Heart left ventricle (tissue), 16 donors: Measurements from ENCODE around the gene SORL1. TPM values are rescaled to one million over a fixed set of nuclear protein-coding genes. Genes with fewer than 3 reads are reported as not detected.

ENCODE experiments used
- ATAC-seq, 4 donors: fragments of 200-7000 bp; cut with Tn5 transposase; one replicate each; pipeline ENCODE4 v1.9.1; 2020 to 2022; ENCODE audit warnings: moderate library complexity in 4 of 4, mild to moderate bottlenecking in 3 of 4, moderate number of reproducible peaks in 1 of 4
- DNase-seq, 5 donors: peaks; one replicate each; pipeline ENCODE4 v3.0.0-alpha.2; 2020
- H3K27ac ChIP-seq, 12 donors: fragments of 200-600 bp; sonication (generic) in 4 of 12; one replicate each; pipeline versions ENCODE4 v1.5.0 to v1.8.0; 2016 to 2022; ENCODE audit warnings: mild to moderate bottlenecking in 2 of 12
- H3K27me3 ChIP-seq, 9 donors: fragments of 200-600 bp; sonication (generic) in 2 of 9; one replicate each; pipeline versions ENCODE4 v1.5.1 to v1.8.0; 2016 to 2022; ENCODE audit warnings: mild to moderate bottlenecking in 3 of 9
- H3K36me3 ChIP-seq, 9 donors: fragments of 200-600 bp; sonication (generic) in 2 of 9; one replicate each; pipeline versions ENCODE4 v1.5.0 to v1.8.0; 2018 to 2022; ENCODE audit warnings: mild to moderate bottlenecking in 2 of 9
- H3K4me1 ChIP-seq, 12 donors: fragments of 200-600 bp; sonication (generic) in 4 of 12; one replicate each; pipeline versions ENCODE4 v1.5.0 to v1.8.0; 2016 to 2022; ENCODE audit warnings: mild to moderate bottlenecking in 3 of 12
- H3K4me3 ChIP-seq, 12 donors: fragments of 200-600 bp; sonication (generic) in 4 of 12; one replicate each; pipeline versions ENCODE4 v1.5.0 to v1.8.0; 2017 to 2022; ENCODE audit warnings: mild to moderate bottlenecking in 9 of 12, moderate library complexity in 4 of 12
- H3K9me3 ChIP-seq, 12 donors: fragments of 200-600 bp; sonication (generic) in 4 of 12; one replicate each; pipeline versions ENCODE4 v1.5.0 to v1.8.0; 2016 to 2022; ENCODE audit warnings: mild to moderate bottlenecking in 1 of 12
- POLR2A ChIP-seq, 2 donors: fragments of 450-650 bp; IDR thresholded peaks; one replicate each; pipeline ENCODE4 v1.6.1; 2017; ENCODE audit warnings: antibody characterized with exemption in 2 of 2, mild to moderate bottlenecking in 2 of 2, moderate library complexity in 2 of 2
- WGBS, 4 donors: extraction: QIAGEN DNeasy Blood & Tissue Kit in 2 of 4; methylation state at CpG; one replicate each; pipeline versions ENCODE4 v1.1.5 to v1.1.7; 2013 to 2018; 5-methylcytosine and 5-hydroxymethylcytosine counted together
- intact Hi-C, 10 donors: fragments of 100-400 bp; cut with DNase I; formaldehyde crosslinking; loops; one replicate each; pipeline versions ENCODE4 v1.11.1 to v1.14.2; 2022
- polyA plus RNA-seq, 2 donors: library from polyadenylated mRNA; stranded (reverse); fragments of 200-250 nt; gene quantifications; one replicate each; pipeline ENCODE4 v1.2.3, GENCODE V29; 2013
- total RNA-seq, 9 donors: library from RNA; depleted of rRNA in 2 of 9; stranded (reverse); fragments of >200 nt in 2 of 9; fragmentation: NEBNext Ultra II Directional in 3 of 9; extraction: Animal tissue kit (Norgen Biotek cat#: 25700) in 3 of 9; gene quantifications; one replicate each; pipeline versions ENCODE4 v1.1.0 to v1.2.4, GENCODE V29; 2016 to 2023
- TF ChIP-seq, protein P1 (sequence below), 12 donors: fragments of 200-600 bp; sonication (generic) in 4 of 12; IDR thresholded peaks; one replicate each; pipeline versions ENCODE4 v1.5.0 to v1.8.0; 2018 to 2022; ENCODE audit warnings: antibody characterized with exemption in 12 of 12, mild to moderate bottlenecking in 5 of 12
- donor health status: ischemic (EF 13 %, LVEDD 7.1; RV severe dilation, severe dysfunction).
- donor health status: healthy with polysubstance abuse.
- donor health status: DM: no; HTN: yes; CAD: no.
- donor health status: DM: no; HTN: no; CAD: no.
- donor health status: ischemic (EF 25% LVEDD 6.9; RV normal size, moderate dysfunction).
- donor health status: ischemic (EF 25% LVEDD 5.7; RV mildly dilated, moderate dysfunction).
- donor health status: healthy.
- donor health status: DM: yes; HTN: yes; CAD: no.
- donor health status: ischemic (EF 35%, LVEDD 5.7; RV mildly dilated, moderate dysfunction).
- donor health status: nonischemic (EF 11% LVEDD 7.7; RV severe dilation, severe dysfunction).
- donor health status: DM: yes; HTN: yes; CAD: no.
- donor health status: PGD.
- donor health status: ischemic (EF 29% LVEDD 5.4; RV normal size, mild dysfunction).
- donor health status: nonischemic (EF 23%, LVEDD 6.1; RV moderate dilation, normal function).

Gene SORL1
- total and polyA plus RNA-seq, 11 donors = 0.72 to 20.5 (median 5.2) TPM

DNA sequence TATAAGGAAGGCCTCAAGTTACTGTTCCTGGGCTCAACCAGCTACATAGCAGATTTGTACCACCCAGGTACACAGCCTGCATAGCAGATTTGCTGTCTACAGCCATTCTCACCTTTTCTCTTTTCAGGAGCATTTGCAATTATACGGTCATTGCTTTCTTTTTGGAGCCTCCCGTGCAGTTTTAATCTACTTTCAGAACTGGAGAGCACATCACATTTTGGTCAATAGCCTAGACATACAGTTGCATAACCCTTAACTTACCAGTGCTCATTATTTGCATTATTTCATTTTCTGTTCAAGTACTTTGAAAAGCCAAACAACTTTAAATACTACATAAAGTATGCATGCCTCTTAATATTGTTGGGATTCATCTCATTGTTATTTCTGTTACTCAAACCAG is 151.2 kb downstream of the SORL1 start:
- ATAC-seq (no peak), DNase-seq (no peak)
- Histone ChIP-seq H3K9me3 (no peaks in the 10 kb centered on the region), H3K27me3 (no peaks in the 10 kb centered on the region), H3K4me1 (peaks cover 0 to 3% (median 0%) of the 10 kb centered on the region in 12 donors), H3K36me3 (peaks cover 0 to 67% (median 0%) of the 10 kb centered on the region in 9 donors), H3K27ac (no peak overlapping the region), H3K4me3 (no peak overlapping the region)
- WGBS, 4 donors = 81 to 87% (median 85%) methylated on average over 2 of the region's 2 CpGs
- intact Hi-C loops = no loop called here
- no peak for TF ChIP-seq POLR2A (IDR thresholded peaks at IDR 0.05)
- TF ChIP-seq, protein P1, sequence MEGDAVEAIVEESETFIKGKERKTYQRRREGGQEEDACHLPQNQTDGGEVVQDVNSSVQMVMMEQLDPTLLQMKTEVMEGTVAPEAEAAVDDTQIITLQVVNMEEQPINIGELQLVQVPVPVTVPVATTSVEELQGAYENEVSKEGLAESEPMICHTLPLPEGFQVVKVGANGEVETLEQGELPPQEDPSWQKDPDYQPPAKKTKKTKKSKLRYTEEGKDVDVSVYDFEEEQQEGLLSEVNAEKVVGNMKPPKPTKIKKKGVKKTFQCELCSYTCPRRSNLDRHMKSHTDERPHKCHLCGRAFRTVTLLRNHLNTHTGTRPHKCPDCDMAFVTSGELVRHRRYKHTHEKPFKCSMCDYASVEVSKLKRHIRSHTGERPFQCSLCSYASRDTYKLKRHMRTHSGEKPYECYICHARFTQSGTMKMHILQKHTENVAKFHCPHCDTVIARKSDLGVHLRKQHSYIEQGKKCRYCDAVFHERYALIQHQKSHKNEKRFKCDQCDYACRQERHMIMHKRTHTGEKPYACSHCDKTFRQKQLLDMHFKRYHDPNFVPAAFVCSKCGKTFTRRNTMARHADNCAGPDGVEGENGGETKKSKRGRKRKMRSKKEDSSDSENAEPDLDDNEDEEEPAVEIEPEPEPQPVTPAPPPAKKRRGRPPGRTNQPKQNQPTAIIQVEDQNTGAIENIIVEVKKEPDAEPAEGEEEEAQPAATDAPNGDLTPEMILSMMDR (IDR thresholded peaks at IDR 0.05) = no peak

DNA sequence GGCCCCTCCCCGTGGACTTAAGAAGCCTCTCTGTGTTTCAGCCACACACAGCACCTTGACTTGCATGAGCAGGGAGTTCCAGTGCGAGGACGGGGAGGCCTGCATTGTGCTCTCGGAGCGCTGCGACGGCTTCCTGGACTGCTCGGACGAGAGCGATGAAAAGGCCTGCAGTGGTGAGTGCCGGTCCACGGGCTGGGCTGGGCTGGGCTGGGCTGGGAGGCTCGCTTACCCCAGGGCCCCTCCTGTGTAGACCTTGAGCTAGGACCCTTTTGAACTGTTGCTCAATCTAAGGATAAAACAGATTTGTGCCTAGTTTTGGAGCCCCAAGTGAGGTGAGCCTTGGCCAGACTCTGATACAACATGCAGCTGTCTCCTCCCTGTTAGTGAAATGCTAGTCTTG is 152.0 kb downstream of the SORL1 start:
- Histone ChIP-seq H3K27me3 (no peaks in the 10 kb centered on the region), H3K36me3 (peaks cover 0 to 68% (median 0%) of the 10 kb centered on the region in 9 donors), H3K4me1 (peaks cover 0 to 5% (median 0%) of the 10 kb centered on the region in 12 donors), H3K9me3 (no peaks in the 10 kb centered on the region), H3K27ac (no peak overlapping the region), H3K4me3 (no peak overlapping the region)
- 90 to 100% (median 95%) methylated on average over 2 to 13 of the region's 13 CpGs for WGBS, 4 donors
- intact Hi-C loops = no loop called here
- DNase-seq (no peak), ATAC-seq (no peak)
- no peak for TF ChIP-seq POLR2A (IDR thresholded peaks at IDR 0.05)
- TF ChIP-seq, protein P1 (IDR thresholded peaks at IDR 0.05) = no peak

DNA sequence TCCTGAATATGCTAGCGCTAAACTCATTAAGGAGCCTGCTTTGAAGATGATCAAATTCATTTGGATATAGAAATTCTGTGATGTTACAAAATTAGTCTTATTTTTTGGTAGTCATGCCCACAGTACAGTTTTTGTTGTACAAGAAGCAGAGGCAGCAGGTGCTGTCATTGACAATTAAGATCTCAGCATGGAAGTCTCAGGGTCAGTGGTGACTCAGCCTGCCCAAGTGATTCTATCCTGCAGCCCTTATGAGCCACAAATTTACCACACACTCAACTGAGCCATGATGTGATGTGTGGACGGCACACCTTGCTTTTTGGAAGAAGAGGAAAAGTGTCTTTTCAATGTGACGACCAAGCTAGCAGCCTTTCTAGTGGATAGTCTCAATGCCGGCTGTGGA is 154.2 kb downstream of the SORL1 start:
- no peak for DNase-seq
- intact Hi-C loops = no loop called here
- Histone ChIP-seq H3K27ac (no peak overlapping the region), H3K27me3 (no peaks in the 10 kb centered on the region), H3K4me1 (peaks cover 0 to 5% (median 0%) of the 10 kb centered on the region in 12 donors), H3K36me3 (peaks cover 0 to 81% (median 0%) of the 10 kb centered on the region in 9 donors), H3K9me3 (no peaks in the 10 kb centered on the region), H3K4me3 (no peak overlapping the region)
- TF ChIP-seq, protein P1 (IDR thresholded peaks at IDR 0.05) = no peak
- TF ChIP-seq POLR2A (IDR thresholded peaks at IDR 0.05) = no peak
- no peak for ATAC-seq
- 97 to 98% (median 98%) methylated on average over 4 of the region's 4 CpGs for WGBS, 4 donors

DNA sequence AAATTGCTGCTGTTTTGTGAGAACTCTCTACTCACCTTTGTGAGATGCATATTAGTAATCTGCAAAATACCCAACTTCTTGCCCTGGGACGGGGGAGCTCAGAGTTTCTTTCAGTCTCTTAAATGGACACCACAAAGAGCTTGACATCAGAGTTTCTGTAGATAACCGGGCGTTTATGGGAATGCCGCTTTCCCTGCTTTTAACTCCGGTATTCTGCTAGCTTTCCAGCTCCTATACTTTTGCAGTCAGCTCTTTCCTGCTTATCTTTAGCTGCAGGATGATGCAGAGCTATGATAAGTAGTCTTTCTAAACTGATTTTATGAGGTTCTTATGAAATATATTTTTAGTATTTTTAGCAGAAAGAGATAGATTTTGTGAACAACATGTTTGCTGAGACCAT is 155.2 kb downstream of the SORL1 start:
- H3K36me3 ChIP-seq = peaks cover 0 to 73% (median 0%) of the 10 kb centered on the region in 9 donors
- intact Hi-C loops = no loop called here
- no peaks in the 10 kb centered on the region for H3K9me3 ChIP-seq
- H3K27ac ChIP-seq = no peak overlapping the region
- 86 to 93% (median 92%) methylated on average over 5 of the region's 5 CpGs for WGBS, 4 donors
- no peak overlapping the region for H3K4me3 ChIP-seq
- TF ChIP-seq POLR2A (IDR thresholded peaks at IDR 0.05) = no peak
- TF ChIP-seq, protein P1 (IDR thresholded peaks at IDR 0.05) = no peak
- H3K4me1 ChIP-seq = peaks cover 0 to 5% (median 0%) of the 10 kb centered on the region in 12 donors
- no peak for DNase-seq
- no peak for ATAC-seq
- no peaks in the 10 kb centered on the region for H3K27me3 ChIP-seq
